SK-N-DZ (cell line): ENCODE results near the gene TRIM77. TPM values are rescaled to one million over a fixed set of nuclear protein-coding genes. Genes with fewer than 3 reads are reported as not detected.
A peak's percentile ranks its signal among the peaks of the same experiment; 100 is the strongest.
"Not testable (repeated sequence)": the region's sequence is repeated elsewhere in the genome, so short reads cannot be mapped to it uniquely, and the experiment has no call there.

Experiments
- DNase-seq: peaks from one replicate; pipeline ENCODE4 v3.0.0-alpha.2; 2015; ENCODE audit warnings: low spot score
- polyA plus RNA-seq, 2 experiments: library from polyadenylated mRNA; depleted of rRNA; stranded (reverse); fragments of >200 nt; gene quantifications; 2 replicates each; pipeline ENCODE4 v1.2.3, GENCODE V29; 2014
- small RNA-seq, 2 experiments: library from RNA; depleted of rRNA; stranded (forward); fragments of <200 nt; gene quantifications; one replicate each; pipeline ENCODE3, GENCODE V24; 2014

The TRIM77 gene, protein sequence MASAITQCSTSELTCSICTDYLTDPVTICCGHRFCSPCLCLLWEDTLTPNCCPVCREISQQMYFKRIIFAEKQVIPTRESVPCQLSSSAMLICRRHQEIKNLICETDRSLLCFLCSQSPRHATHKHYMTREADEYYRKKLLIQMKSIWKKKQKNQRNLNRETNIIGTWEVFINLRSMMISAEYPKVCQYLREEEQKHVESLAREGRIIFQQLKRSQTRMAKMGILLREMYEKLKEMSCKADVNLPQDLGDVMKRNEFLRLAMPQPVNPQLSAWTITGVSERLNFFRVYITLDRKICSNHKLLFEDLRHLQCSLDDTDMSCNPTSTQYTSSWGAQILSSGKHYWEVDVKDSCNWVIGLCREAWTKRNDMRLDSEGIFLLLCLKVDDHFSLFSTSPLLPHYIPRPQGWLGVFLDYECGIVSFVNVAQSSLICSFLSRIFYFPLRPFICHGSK
- not detected in 2 replicates for polyA plus RNA-seq (2014; cell fraction: cytosol; rRNA removed)
- polyA plus RNA-seq (2014; cell fraction: nucleus; rRNA removed) = not detected in 2 replicates

DNA sequence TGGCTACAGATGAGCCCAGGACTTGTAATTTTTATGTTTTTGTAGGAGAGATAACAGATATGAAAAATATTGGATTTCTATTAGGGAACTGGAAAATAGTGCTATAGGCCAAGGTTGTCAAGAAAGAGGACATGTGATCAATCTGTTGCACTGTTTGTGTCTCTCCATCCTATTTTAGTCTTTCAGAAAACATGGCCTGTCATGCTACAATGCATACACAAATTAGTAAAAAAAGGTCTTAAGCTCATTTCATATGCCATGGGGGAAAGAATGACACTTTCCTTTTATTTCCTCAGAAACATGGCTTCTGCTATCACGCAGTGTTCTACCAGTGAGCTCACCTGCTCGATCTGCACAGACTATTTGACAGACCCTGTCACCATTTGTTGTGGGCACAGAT lies at the start of gene TRIM77:
Gene TRIM77 (plus strand): TSS at position 301 of the 400 bp plus-strand sequence. CDS start 0 bp downstream, at position 301.
- DNase-seq = not testable (repeated sequence)

DNA sequence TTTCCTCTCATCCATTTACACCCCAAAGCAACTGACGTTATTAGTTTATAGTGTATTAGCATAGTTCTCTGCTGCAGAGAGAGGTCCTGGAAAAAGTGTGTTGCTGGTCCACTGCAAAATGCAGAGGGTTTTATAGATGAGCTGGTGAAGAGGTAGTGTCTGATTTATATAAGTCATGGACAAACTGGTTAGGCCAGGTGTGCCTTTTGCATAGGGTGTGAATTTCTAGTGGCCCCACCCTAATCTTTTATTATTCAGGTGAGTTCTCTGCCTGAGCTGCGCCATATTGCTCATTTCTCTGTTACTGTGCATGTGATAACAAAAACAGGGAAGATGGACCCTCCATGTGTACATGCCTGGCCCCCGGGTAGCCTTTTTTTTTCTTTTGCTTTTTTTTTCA lies 43.1 kb upstream of the TRIM77 start:
- no peak for DNase-seq

DNA sequence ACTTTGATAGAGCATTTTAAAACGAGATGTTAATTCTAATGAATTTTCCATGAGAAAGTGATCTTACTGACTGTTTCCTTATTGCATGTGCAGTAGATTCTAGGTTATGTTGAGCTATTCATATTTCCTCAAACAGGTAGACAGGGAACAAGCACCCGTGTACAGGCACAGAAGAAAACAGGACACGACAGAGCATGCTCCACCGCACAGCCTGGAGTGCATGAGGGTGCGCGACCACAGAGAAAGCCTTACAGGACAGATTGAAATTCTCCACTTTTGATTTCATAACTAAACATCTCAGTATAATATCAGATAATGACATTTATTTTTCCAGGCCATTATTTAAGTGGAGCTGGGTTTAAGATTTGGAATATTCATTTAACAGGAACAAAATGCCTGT lies 41.9 kb upstream of the TRIM77 start:
- peak; percentile 60 for DNase-seq

DNA sequence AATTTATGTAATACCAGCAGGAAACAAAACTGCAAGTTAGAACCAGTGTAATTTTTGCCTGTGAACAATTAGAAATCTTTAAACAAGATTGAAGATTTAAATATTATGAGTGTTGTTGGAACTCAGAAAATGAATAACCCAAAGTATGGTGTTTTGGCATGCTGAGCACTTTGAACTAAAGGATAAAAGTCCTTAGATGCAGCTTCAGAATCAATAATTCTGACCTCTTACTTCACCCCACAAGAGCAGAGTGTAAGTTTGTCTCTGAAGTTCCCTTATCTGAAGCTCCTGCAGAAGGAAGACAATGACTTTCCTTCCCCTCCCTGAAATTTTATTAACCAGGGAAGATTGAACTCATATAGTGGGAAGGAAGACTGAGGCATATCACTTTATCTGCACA lies 40.5 kb upstream of the TRIM77 start:
- DNase-seq = not testable (repeated sequence)

DNA sequence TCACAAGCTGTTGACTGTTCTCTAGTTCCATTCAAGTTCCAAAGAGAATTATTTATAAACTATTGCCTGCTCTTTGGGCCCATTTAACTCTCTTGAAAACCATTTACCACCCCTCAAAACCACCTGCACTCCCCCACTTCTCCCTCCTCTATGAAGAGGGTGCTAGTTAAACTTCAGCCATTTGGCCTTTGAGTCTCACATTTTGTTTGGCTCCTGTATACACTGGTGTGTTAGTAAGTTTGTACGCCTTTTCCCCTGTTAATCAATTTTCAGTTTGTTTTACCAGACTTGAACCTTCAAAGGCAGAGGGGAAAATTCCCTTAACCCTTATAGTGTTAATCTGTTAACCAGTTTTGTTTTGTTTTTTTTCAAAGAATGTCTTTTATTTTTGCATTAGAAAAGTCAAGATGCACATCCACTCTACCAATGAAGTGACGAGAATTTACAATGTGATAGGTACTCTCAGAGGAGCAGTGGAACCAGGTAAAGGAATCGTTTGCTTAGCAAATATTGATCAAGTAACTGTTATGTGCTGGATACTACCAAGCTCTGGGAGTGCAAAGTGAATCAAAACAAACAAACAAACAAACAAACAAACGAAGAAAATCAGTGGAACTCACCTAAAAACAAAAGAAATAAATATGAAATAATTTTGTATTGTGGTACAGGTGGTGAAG lies 40.0 kb upstream of the TRIM77 start:
- DNase-seq = not testable (repeated sequence)

DNA sequence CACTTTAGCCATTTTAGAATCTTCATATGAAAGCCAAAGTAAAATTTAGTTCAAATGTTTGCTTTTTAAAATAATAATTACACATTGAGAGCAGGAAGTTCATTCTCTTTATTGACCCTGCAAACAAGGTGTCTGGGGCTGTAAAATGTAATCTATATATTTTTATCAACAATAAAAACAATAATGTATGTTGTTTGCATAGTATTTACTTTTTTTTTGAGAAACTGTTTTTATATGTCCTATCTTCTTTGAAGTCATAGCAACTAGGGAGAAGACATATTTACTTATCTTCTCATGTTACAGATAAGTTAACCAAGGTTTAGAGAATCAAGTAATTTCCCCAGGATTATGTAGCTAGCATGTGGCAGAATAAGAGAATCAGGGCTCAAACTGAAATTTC lies 37.6 kb upstream of the TRIM77 start:
- not testable (repeated sequence) for DNase-seq

DNA sequence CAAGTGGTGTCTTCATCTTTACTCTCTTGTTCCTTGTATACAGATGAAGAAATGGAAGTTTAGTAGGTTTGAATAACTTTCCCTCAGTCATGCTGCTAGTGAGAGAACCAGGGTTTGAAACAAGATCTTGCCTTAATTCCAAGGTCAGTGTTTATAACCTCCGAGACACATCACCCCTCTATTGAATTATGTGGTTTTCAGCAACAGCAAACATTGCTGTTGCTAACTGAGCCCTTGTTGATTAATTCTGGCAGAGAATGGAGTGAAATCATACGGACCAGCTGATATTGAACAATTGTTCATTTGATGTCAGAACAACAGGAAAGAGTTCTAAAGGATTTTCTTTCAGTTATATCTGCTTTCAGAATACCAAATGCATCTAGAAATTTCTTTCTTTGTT lies 36.7 kb upstream of the TRIM77 start:
- DNase-seq = not testable (repeated sequence)

DNA sequence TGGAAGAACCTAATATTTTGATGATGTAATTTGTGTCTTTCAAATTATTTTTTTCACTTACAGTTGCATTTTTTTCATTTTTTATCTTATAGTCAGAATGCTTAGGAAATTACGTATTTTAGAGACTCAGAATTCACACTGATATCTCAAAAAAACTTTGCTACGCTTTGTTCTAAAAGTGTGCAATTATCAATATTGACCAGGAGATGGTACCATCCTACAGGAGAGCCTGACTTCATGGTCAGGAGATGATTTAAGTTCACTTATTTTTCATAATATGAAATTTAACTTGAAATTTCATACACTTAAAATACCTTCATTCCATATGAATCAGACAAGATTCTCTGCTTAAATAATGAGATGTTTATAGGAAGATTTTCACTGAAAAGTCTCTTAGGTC lies 34.7 kb upstream of the TRIM77 start:
- DNase-seq = peak; percentile 62

DNA sequence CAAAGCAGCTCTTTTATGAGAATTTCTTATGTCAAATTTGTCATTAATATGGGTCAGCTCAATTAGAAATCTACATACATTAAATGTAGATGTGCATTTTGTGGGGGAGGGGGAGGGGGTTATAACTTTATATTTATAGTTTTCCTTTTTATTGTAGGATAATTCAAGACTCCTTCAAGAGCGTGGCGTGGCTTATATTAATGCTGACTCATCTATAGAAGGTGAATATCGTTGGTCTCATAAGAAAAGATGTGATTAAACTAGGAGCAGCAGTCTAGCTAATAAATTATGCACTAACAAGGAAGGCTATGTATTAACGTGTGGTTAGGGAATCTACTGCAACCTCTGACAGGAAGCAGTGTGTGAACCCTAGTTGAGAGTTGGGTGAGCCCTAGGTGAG lies 34.2 kb upstream of the TRIM77 start:
- not testable (repeated sequence) for DNase-seq

DNA sequence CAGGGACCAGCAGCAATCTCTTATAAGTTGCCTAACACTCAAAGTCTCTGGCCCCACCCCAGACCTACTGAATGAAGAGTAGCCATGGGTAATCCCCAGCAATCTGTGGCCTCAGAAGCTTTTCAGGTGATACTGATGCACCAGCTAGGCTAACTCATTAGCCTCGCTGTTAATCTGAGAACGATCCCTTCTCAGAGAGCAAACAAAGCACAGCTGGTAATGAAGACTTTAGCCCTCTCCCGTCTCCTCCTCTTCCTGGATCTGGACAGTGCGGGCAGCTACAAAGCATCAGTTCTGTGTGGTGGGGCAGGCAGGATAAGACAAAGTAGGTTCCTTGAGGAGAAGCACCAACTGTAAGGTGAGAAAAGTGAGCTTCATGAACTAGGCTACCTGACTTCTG lies 3.0 kb upstream of the TRIM77 start:
- DNase-seq = not testable (repeated sequence)

DNA sequence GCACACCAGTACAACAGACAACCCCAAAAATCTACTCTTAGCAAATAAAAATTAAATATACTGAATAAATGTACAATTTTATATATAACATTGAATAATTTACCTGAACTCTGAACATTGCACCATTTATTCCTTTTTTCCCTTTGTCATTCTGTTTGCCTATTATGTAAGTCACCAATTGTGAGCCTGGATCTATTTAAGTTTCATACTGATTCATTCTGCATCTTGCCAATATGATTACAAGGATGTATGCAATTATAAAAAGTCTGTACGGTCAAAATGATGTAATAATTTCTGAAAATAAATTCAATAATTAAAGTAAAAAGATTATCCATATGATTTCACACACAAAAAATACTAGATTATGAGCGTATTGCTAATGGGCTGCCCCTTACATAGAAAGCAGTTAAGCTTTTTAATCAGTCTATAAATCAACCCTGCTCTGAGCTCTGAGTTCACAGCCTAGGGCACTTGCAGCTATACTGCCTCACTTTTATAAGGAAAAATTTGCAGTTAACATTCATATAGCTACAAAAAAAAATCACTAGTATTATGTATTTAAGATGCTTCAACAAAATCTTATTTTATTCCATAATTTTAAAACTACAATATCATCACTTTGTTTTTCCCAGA lies 14.9 kb downstream of the TRIM77 start:
- not testable (repeated sequence) for DNase-seq

DNA sequence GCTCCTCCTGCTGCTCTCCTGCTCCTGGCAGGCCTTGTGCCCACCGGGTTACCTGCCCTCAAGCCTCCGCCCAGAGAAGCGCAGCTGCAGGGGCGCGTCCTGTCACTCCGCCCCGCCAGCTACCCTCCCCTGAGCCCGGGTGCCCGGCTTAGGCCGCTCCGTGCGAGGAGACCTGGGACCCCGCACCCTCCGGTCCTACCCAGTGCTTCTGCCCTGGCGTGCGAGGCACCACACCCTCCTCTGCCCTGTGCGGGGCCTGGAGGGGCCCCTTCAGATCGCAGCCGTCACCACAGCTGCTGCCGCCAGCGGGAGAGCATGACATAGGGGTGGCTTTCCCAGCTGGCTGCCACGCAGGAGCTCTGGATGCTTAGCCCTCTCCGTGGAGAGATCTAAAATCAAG lies 20.1 kb downstream of the TRIM77 start:
- DNase-seq = not testable (repeated sequence)

DNA sequence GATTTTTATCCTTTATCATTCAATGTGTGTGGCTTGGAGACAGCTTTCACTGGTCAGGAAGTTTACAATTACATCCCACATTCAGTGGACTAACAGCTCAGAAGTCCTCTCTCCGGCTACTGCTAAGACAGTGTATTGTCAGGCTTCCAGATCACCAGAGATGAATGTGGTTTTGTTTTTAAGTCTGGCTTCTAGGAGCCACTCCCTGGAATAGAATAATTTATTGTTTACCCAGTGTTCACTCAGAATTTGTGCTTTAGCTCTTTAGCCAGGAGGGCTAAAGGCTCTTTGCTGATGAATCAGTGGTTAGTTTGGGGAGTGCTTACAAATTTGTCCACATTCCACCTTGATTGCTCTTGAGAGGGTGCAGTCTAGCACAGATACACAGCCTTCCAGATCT lies 26.5 kb downstream of the TRIM77 start:
- DNase-seq = no peak

DNA sequence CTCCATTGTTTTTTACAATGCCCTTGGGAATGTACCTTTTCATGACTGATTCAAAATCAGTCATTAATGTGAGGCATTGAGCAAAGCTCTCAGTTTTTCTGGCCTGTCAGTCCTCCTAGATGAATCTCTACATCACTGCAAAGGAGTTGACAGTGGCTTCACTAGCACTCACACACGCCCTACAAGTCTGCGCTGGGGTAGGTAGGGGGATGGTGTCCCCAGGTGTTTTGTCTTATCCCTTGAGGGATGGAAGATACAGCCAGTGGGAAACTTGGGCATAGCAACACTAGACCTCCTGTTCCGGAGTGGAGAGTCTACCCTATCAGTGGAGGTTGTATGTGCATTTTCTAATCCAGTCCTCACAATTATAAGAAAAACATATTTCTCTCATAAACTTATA lies 27.0 kb downstream of the TRIM77 start:
- DNase-seq = no peak

DNA sequence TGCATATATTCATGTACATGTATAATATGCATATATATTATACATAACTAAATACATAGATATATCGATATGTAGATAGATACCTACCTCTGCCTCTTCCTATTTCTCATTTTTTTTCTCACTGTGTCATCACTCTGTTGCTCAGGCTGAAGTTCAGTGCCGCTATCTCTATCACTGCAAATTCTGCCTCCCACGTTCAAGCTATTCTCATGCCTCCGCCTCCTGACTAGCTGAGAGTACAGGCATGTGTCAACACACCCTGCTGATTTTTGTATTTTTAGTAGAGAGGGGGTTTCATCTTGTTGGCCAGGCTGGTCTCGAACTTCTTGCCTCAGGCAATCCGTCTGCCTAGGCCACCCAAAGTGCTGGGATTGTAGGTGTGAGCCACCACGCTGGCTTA lies 31.3 kb downstream of the TRIM77 start:
- not testable (repeated sequence) for DNase-seq

DNA sequence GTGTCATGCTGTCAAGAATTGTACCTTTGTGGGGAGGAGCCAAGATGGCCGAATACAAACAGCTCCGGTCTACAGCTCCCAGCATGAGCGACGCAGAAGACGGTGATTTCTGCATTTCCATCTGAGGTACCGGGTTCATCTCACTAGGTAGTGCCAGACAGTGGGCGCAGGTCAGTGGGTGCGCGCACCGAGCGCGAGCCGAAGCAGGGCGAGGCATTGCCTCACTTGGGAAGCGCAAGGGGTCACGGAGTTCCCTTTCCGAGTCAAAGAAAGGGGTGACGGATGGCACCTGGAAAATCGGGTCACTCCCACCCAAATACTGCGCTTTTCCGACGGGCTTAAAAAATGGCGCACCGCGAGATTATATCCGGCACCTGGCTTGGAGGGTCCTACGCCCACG lies 34.1 kb downstream of the TRIM77 start:
- not testable (repeated sequence) for DNase-seq

DNA sequence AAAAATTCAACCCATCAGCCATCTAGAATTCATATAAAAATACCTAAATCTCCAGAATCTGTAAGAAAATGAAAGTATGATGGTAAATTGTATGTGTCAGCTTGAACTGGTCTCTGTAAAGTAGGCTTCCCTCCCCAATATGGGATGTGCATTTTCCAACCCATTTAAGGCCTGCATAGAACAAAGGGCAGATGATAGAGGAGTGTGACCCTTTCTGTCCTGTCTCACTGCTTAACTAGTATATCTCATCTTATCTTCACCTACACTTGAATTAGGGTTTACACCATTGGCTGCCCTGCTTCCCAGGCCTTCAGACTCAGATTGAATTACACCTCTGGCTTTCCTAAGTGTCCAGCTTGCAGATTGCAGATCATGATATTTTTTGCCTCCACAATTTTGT lies 40.7 kb downstream of the TRIM77 start:
- peak; percentile 96 for DNase-seq

Small RNA genes within 50 kb of the gene (small RNA-seq; reads per million reads assigned to genes)
- 0 reads per million in 2 experiments for gene AP003122.3
